Endothelial cell of umbilical vein (primary cell): ENCODE data around the gene SLC28A1. TPM values are rescaled to one million over a fixed set of nuclear protein-coding genes. Genes with fewer than 3 reads are reported as not detected.

ENCODE experiments used
- BruUV-seq: library from RNA; stranded (reverse); fragments of 400-500 nt; replicated peaks from 2 replicates; lab custom pipeline; 2021; lab: Mats Ljungman, UMichigan
- CTCF ChIA-PET: fragments of 300-600, 350-600 bp; sonication (Branson Sonifier 250); formaldehyde crosslinking; loops from one replicate; lab custom pipeline; 2021; ENCODE audit warnings: antibody characterized with exemption, inconsistent platforms; lab: Charles Lee
- POLR2A ChIA-PET: fragments of 300-600, 350-600 bp; sonication (Branson Sonifier 250); formaldehyde crosslinking; loops from one replicate; lab custom pipeline; 2021; ENCODE audit warnings: antibody characterized with exemption, inconsistent platforms; lab: Charles Lee
- DNase-seq: peaks from one replicate; pipeline ENCODE4 v3.0.0-alpha.2; 2011; ENCODE audit warnings: low read depth, low spot score
- FAIRE-seq: peaks from 2 replicates; lab custom pipeline; 2011; peaks lifted over from hg19 to GRCh38; lab: Jason Lieb, UNC
- H2AFZ ChIP-seq: 2 replicates; pipeline ENCODE4 v1.6.0; 2012; ENCODE audit warnings: low read depth, low read length, control low read depth, inconsistent platforms
- H3K27ac ChIP-seq: 2 replicates; pipeline ENCODE4 v1.5.1; 2011; ENCODE audit warnings: low read depth, mild to moderate bottlenecking, control low read depth, low read length, moderate library complexity; ENCODE audit not compliant: insufficient read depth
- H3K27me3 ChIP-seq, 2 experiments: 2 replicates each; pipeline versions ENCODE4 v1.6.0 to v1.6.1; 2011; ENCODE audit warnings: low read length in 2 of 2, mixed read lengths in 1 of 2; ENCODE audit not compliant: control insufficient read depth in 2 of 2, insufficient read depth in 2 of 2
- H3K36me3 ChIP-seq, 2 experiments: 2 replicates in 1 of 2; 3 replicates in 1 of 2; pipeline ENCODE4 v1.5.1; 2011; ENCODE audit warnings: low read length in 2 of 2, mild to moderate bottlenecking in 1 of 2, moderate library complexity in 1 of 2; ENCODE audit not compliant: control insufficient read depth in 2 of 2, insufficient read depth in 2 of 2; ENCODE audit errors: extremely low read depth in 1 of 2
- H3K4me1 ChIP-seq: 3 replicates; pipeline ENCODE4 v1.5.1; 2011; ENCODE audit warnings: mild to moderate bottlenecking, low read length; ENCODE audit not compliant: control insufficient read depth, insufficient read depth; ENCODE audit errors: extremely low read depth
- H3K4me2 ChIP-seq: 2 replicates; pipeline ENCODE4 v1.6.1; 2011; ENCODE audit warnings: low read length, control low read depth, mixed read lengths; ENCODE audit not compliant: insufficient read depth
- H3K4me3 ChIP-seq, 3 experiments: fragments of 200-600 bp in 1 of 3; sonication (generic), shearing (Covaris generic) in 1 of 3; replicated peaks in 1 of 3; 2 replicates each; pipeline ENCODE4 v1.5.1; 2011 to 2016; ENCODE audit warnings: control low read depth in 3 of 3, low read length in 3 of 3, mild to moderate bottlenecking in 2 of 3, inconsistent platforms in 1 of 3, low read depth in 1 of 3, moderate library complexity in 1 of 3; ENCODE audit not compliant: insufficient read depth in 1 of 3
- H3K79me2 ChIP-seq: 2 replicates; pipeline ENCODE4 v1.6.0; 2012; ENCODE audit warnings: low read length, inconsistent platforms; ENCODE audit not compliant: control insufficient read depth, insufficient read depth
- H3K9ac ChIP-seq: replicated peaks from 2 replicates; pipeline ENCODE3; 2011; ENCODE audit warnings: low read length, control low read depth; ENCODE audit not compliant: insufficient read depth; ENCODE audit errors: extremely low read depth
- H3K9me1 ChIP-seq: replicated peaks from 3 replicates; pipeline ENCODE4 v1.6.0; 2011; ENCODE audit warnings: mild to moderate bottlenecking, low read length; ENCODE audit not compliant: control insufficient read depth, insufficient read depth; ENCODE audit errors: extremely low read depth
- H3K9me3 ChIP-seq: replicated peaks from 2 replicates; pipeline ENCODE4 v1.5.1; 2012; ENCODE audit warnings: low read length, inconsistent platforms; ENCODE audit not compliant: control insufficient read depth, insufficient read depth
- H4K20me1 ChIP-seq: replicated peaks from 2 replicates; pipeline ENCODE3; 2011; ENCODE audit warnings: mild to moderate bottlenecking, low read length; ENCODE audit not compliant: control insufficient read depth, insufficient read depth; ENCODE audit errors: extremely low read depth
- EZH2 ChIP-seq: IDR thresholded peaks from 2 replicates; pipeline ENCODE4 v1.6.1; 2012; ENCODE audit warnings: borderline replicate concordance, low read depth, mild to moderate bottlenecking, moderate library complexity, low read length, inconsistent platforms; ENCODE audit not compliant: severe bottlenecking
- FOS ChIP-seq: IDR thresholded peaks from 2 replicates; pipeline ENCODE4 v1.6.1; 2011; ENCODE audit warnings: mild to moderate bottlenecking, low read length, moderate library complexity, borderline replicate concordance; ENCODE audit not compliant: insufficient read depth
- GATA2 ChIP-seq: IDR thresholded peaks from 2 replicates; pipeline ENCODE4 v1.7.0; 2011; ENCODE audit warnings: low read depth, mild to moderate bottlenecking, moderate library complexity, mixed read lengths, low read length; ENCODE audit not compliant: insufficient read length, insufficient read depth
- JUN ChIP-seq: IDR thresholded peaks from 2 replicates; pipeline ENCODE4 v1.6.1; 2011; ENCODE audit warnings: borderline replicate concordance, low read depth; ENCODE audit not compliant: insufficient read length, insufficient read depth
- MYC ChIP-seq: IDR thresholded peaks from one replicate; pipeline ENCODE4 v1.6.1; 2011; ENCODE audit warnings: mild to moderate bottlenecking, low read depth, low read length
- POLR2A ChIP-seq: IDR thresholded peaks from 2 replicates; pipeline ENCODE4 v1.6.1; 2012; ENCODE audit warnings: low read depth, mild to moderate bottlenecking, control low read depth, low read length
- POLR2AphosphoS5 ChIP-seq: IDR thresholded peaks from 2 replicates; pipeline ENCODE4 v1.6.1; 2012; ENCODE audit warnings: low read depth, mild to moderate bottlenecking, control low read depth, low read length, moderate library complexity; ENCODE audit not compliant: insufficient read depth
- dilution Hi-C: fragments of 300-500 bp; cut with MboI; formaldehyde crosslinking; loops from one replicate; pipeline ENCODE4 v1.15.0; 2019; ENCODE audit warnings: low sequenced_read_pairs; ENCODE audit not compliant: extremely low pct_ligation_motif_present
- intact Hi-C: fragments of 100-400 bp; cut with micrococcal nuclease; formaldehyde crosslinking; loops from one replicate; pipeline ENCODE4 v1.10.0; 2022
- polyA plus RNA-seq, 4 experiments: library from polyadenylated mRNA; depleted of rRNA in 3 of 4; stranded (reverse) in 3 of 4; unstranded in 1 of 4; fragments of >200 nt; gene quantifications; 2 replicates each; pipeline versions ENCODE4 v1.2.1 to v1.2.3, GENCODE V29; 2011 to 2012; ENCODE audit warnings: missing spikeins in 1 of 4
- total RNA-seq: library from RNA; stranded (reverse); gene quantifications from 2 replicates; pipeline ENCODE4 v1.2.3, GENCODE V29; 2021
- TF ChIP-seq, protein P1 (sequence below): IDR thresholded peaks from 2 replicates; pipeline ENCODE4 v1.6.1; 2011; ENCODE audit not compliant: insufficient read depth, insufficient read length
- TF ChIP-seq, protein P2 (sequence below), 2 donors: IDR thresholded peaks; 1 replicate in 1 of 2; 2 replicates in 1 of 2; pipeline ENCODE4 v1.5.1; 2011; ENCODE audit warnings: low read length in 2 of 2, mild to moderate bottlenecking in 2 of 2, moderate library complexity in 2 of 2, control low read depth in 1 of 2, inconsistent platforms in 1 of 2, low read depth in 1 of 2; ENCODE audit not compliant: insufficient read depth in 1 of 2; ENCODE audit errors: extremely low read depth in 1 of 2

SLC28A1 gene
- total and polyA plus RNA-seq, 2 donors (not counting 3 experiments of a cell fraction or from before 2014, with no cell fraction given): not detected

DNA sequence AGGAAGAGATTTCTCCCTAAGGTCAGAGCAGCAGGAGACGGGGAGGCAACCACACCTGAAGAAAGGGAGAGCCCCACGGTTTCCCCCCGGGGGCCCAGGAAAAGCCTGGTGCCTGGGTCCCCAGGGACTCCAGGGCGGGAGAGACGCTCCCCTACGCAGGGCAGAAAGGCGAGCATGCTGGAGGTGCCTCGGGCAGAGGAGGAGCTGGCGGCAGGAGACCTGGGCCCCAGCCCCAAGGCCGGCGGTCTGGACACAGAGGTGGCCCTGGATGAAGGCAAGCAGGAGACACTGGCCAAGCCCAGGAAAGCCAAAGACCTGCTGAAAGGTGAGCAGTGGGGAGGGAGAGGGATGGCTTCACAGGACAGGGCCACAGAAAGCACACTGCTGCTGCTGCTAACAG is 26.2 kb upstream of the SLC28A1 start:
- H2AFZ ChIP-seq: no peak overlapping the region

More for the DNA sequence above, 26.2 kb upstream of the SLC28A1 start:
- Histone ChIP-seq H3K4me3 (no peak overlapping the region), H3K79me2 (no peaks in the 10 kb centered on the region), H3K9me3 (no peaks in the 10 kb centered on the region), H3K36me3 (peaks cover 0 to 35% of the 10 kb centered on the region in 2 experiments), H3K9me1 (no peaks in the 10 kb centered on the region), H3K27ac (no peak overlapping the region), H3K4me2 (no peak overlapping the region), H3K4me1 (no peaks in the 10 kb centered on the region), H4K20me1 (no peaks in the 10 kb centered on the region), H3K27me3 (no peaks in the 10 kb centered on the region), H3K9ac (no peak overlapping the region)
- CTCF ChIA-PET: interaction anchor here (0.9 kb wide), 1 partner anchor 23 kb away, joined by 3 read pairs; no protein-coding TSS in a partner anchor
- intact Hi-C loops: no loop called here
- BruUV-seq: no TSS peak
- no peak for DNase-seq
- POLR2A ChIA-PET: no interaction called here
- dilution Hi-C loops: no loop called here
- FAIRE-seq: no peak
- TF ChIP-seq EZH2 (no peak), FOS (no peak), GATA2 (no peak), JUN (no peak), POLR2A (no peak), POLR2AphosphoS5 (no peak), MYC (no peak)
- TF ChIP-seq, protein P1, sequence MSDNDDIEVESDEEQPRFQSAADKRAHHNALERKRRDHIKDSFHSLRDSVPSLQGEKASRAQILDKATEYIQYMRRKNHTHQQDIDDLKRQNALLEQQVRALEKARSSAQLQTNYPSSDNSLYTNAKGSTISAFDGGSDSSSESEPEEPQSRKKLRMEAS: no peak
- TF ChIP-seq, protein P2, sequence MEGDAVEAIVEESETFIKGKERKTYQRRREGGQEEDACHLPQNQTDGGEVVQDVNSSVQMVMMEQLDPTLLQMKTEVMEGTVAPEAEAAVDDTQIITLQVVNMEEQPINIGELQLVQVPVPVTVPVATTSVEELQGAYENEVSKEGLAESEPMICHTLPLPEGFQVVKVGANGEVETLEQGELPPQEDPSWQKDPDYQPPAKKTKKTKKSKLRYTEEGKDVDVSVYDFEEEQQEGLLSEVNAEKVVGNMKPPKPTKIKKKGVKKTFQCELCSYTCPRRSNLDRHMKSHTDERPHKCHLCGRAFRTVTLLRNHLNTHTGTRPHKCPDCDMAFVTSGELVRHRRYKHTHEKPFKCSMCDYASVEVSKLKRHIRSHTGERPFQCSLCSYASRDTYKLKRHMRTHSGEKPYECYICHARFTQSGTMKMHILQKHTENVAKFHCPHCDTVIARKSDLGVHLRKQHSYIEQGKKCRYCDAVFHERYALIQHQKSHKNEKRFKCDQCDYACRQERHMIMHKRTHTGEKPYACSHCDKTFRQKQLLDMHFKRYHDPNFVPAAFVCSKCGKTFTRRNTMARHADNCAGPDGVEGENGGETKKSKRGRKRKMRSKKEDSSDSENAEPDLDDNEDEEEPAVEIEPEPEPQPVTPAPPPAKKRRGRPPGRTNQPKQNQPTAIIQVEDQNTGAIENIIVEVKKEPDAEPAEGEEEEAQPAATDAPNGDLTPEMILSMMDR (IDR thresholded peaks at IDR 0.05; ENCODE audit: extremely low read depth in 1 of 2, insufficient read depth in 1 of 2, low read depth in 1 of 2, low read length in 2 of 2): no peak
